Measurements from ENCODE around the gene TRIM28.

The TRIM28 gene

GRCh38 chr19:58549664-58550361 lies 5.9 kb downstream of the TRIM28 start:
- DNase-seq (ENCODE audit: low spot score), result no peak

GRCh38 chr19:58550362-58551122 lies 6.7 kb downstream of the TRIM28 start:
- DNase-seq (ENCODE audit: low spot score), result no peak

DNA sequence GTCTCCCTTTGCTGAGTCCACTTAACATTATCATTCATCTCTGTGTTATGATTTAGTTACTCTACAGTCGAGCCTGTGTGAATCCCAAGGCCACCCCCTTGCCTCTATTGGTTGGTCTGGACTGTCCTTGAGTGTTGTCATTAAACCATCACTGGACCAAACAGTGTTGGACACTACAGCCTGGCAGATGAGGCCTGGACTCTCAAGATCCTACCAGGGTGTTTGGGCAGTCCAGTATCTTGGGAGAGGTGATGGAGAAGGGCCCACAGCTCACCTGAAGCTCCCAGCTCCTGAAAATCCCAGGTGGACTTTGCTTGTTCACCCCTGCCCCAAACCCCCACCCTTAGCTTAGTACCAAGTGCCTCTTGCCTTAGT lies 7.2 kb downstream of the TRIM28 start:
- DNase-seq (ENCODE audit: low spot score), result no peak

GRCh38 chr19:58551577-58552471 lies 8.0 kb downstream of the TRIM28 start:
- no peak for DNase-seq (ENCODE audit: low spot score)

DNA sequence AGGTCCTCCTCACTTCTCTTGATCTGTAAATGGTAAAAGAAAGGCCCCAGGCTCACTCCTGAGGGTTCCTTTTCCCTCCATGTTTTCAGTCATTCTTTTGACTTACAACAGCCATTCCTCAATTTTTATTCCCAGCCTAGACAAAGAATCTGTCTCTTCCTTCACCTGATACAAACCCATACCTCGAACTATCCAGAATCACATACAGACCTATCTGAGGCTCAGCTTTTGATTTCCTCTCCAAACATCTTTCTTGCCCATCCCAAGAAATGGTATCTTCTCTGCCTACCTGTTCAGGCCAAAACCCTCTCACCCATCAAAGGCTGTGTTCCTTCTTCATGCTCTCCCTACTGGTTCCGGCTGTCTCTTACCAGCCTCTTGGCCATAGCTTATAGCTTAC lies 8.8 kb downstream of the TRIM28 start:
- no peak for DNase-seq (ENCODE audit: low spot score)

GRCh38 chr19:58553799-58554493 lies 10.1 kb downstream of the TRIM28 start:
- DNase-seq (ENCODE audit: low spot score), result no peak

GRCh38 chr19:58554494-58555368 lies 10.9 kb downstream of the TRIM28 start, which contains the start of gene CHMP2A:
TSS of gene CHMP2A (minus strand) at chr19:58555105. CDS start at chr19:58554212, 893 bp downstream.
- peak; percentile 94 for DNase-seq (ENCODE audit: low spot score)

- DNase-seq (ENCODE audit: low spot score), result no peak
These were observed 11.6 kb downstream of the TRIM28 start for GRCh38 chr19:58555369-58555885.

DNA sequence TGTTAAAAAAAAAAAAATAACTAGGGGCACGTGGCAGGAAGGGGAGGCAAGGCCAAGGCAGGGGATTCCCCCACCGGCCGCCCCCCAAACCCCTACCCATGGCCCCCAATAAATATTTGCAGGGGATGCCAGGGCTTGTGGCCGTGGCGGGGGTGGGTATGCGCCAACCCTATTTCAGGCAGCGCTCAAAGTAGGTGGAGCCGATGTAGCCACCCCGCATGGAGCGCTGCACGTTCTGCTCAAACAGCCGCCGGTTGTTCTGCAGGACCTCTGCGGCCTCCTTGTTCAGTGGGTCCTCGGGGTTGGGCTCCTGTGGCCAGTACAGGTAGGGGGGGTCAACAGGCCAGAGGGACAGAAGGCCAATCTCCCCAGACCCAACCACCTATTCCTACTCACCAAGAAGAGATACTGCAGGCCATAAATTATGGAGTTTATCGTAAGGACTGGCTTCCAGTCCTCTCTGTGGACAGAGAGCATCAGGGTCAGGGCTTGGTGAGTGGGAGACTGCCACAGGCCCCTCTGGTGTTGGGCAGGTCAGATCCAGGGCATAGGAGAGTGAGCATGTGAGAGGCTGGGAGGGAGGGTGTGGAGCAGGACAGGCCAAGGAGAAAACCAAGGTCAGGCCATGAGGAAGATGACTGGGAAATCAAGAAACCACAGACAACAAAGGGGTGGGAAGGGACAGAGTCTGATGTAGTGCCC lies 12.2 kb downstream of the TRIM28 start:
- DNase-seq (ENCODE audit: low spot score), result no peak

DNA sequence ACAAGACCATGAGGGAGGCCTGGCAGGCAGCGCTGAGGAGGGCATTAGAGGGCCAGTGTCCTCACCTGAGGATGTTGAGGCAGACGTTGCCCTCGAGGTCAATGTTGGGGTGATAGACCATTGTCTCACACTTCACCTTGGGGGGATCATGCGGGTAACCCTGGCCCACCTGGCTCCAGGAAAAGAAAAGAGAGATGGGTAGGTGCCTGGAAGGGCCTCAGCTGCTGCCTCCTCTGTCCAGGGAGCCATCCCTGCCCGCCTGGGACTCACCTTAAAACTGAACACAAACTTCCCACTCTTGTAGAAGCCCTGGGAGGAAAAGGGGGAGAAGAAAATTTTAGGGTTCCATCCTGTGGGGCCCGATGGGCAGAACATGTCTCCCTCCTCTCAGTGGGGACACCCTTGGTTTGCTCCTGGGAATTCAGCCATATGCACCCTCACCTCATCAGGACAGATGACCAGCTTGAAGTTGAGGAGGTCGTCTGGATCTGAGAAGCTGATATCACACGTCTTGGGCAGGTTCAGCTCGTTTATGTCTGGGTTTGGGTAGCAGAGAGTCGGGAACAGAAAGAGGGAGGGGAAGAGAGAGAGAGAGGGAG lies 12.9 kb downstream of the TRIM28 start:
- DNase-seq (ENCODE audit: low spot score), result no peak

DNA sequence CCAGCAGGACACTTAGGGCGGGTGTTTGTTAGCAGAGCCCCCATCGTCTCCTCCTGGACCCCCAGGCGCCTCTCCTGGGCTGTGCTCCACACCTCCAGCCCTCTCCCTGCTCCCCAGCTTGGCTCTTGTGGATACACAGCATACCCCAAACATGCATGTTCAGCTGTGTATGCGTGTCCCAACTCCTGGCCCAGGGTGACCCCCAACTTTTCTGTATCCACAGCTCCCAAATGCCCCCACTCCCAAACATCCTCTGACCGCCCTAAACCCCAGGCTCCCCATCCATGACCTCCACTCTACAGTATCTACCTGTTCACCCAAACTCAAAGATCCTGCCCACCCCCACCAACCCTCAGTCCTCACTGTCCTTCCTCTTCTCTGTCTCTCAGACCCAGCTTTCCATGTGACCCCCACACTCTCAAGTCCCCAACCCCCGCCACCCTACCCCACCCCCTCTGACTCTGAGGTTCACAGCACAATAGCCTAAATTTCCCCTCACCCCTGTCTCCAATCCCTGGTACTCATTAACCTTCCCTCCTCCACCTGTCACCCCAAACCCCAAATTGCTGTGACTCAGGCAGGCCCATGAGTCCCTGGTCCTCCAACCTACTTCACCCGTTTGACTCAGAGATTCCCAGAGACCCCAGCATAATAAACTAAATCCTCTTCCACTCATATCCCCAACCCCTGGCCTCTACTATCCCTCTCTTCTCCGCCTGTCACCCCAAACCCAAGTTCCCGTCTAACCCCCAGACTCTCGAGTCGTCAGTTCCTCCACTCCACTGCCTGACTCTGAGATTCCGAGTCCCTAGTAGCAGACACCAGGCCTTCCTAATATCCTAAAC lies 13.6 kb downstream of the TRIM28 start:
- DNase-seq (ENCODE audit: low spot score), result no peak

- no peak for DNase-seq (ENCODE audit: low spot score)
These were observed 14.3 kb downstream of the TRIM28 start, which contains the start of gene UBE2M for GRCh38 chr19:58558066-58558622. TSS of gene UBE2M (minus strand) at chr19:58558611. CDS start at chr19:58558381, 230 bp downstream.

DNA sequence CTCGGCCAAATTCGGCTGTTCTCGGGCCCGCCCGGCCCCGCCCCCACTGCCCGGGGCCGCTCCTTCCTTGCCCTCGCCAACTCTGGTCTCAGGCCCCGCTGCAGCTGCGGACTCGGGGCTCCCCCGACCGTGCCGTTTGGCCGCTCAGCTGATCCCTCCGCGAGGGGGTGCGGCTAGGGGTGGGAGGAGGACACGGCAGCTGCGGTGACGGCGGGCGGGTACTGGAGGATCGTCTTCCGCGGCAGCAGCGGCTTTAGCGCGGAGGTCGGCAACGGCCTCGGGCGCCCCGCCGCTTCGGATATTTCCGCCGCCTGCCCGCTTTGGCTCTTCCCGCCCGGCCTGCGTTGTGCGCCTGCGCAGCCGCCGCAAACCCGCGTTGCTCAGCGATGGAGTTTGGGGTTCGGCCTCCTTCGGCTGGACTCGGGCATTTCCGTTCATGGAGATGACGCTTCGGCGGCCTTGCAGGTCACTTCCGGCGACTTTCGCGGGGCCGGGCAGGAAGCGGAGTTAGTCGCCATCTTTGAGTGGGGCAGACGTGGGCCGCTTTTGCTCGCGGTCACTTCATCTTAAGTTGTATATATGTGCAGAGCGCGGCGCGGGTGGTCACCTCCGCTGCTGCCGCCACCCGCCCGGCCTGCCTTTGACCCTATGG lies 14.9 kb downstream of the TRIM28 start:
- DNase-seq (ENCODE audit: low spot score), result peak; percentile 97

DNA sequence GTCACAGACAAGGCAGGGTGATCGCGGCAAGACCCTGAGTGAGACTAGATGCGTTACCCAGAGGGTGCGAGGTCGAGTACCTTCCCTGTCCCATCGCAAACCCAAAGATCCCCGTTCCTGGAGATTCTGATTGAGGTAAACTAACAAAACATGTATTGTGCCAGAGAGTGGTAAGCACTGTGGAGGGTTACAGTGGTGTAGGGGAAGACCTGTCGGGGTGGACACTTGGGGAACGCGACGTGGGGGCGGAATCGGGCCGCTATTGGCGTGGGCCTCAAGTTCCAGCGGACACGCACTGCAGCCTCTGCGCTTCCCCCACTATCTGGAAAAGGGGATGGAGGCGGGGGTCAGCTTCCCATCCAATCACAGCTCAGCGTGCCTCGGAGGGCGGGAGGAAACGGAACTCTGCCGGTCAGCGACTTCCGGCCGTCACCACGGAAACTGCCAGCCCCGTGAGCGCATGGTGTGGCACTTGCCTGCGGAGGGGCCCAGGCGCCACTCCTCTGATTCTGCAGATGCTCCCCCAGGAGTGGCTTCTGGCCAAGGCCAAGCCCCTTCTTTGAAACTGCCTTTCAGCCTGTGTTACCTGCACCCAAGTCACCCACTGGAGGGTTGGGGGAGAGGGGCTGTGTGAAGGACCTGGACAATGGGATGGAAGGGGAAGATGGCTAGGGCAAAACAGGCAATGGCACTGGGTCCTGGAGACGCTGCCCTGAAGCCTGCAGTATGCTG lies 15.6 kb downstream of the TRIM28 start:
- peak; percentile 90 for DNase-seq (ENCODE audit: low spot score)

GRCh38 chr19:58560007-58560887 lies 16.4 kb downstream of the TRIM28 start:
- DNase-seq (ENCODE audit: low spot score), result no peak

DNA sequence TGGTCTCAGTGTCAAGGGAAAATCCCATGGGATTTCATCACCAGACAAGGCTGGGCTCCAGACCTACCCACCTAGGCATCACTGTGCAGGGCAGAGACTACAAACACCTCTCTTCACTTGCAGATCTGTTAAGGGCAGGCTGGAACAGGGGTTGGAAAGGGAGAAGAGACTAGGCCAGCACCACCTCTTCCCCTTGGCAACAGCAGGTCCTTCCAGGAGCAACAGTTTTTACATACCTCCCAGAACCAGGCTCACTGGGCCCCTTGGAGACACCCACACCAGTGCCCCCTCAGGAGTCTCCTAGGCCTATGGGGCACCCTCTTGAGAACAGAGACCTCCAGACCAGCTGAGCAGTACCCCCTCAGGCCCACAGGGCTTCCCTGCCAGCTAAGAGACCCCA lies 17.1 kb downstream of the TRIM28 start:
- DNase-seq (ENCODE audit: low spot score), result no peak

Measured in pons (tissue), 1 donor.